HAP-1 (cell line): ENCODE measurements around the gene CHCHD4.

Experiments
- DNase-seq, 2 experiments: peaks; one replicate each; pipeline ENCODE4 v3.0.0-alpha.2; 2016 to 2020; ENCODE audit warnings: low spot score in 2 of 2
- H3K27me3 ChIP-seq: fragments of 250-450 bp; sonication (Bioruptor Pico); 2 replicates; pipeline ENCODE4 v1.5.1; 2020; ENCODE audit warnings: low read depth, mild to moderate bottlenecking, moderate library complexity
- H3K36me3 ChIP-seq: fragments of 250-450 bp; sonication (Bioruptor Pico); replicated peaks from 2 replicates; pipeline ENCODE4 v1.5.1; 2020; ENCODE audit warnings: mild to moderate bottlenecking
- H3K4me1 ChIP-seq: fragments of 250-450 bp; sonication (Bioruptor Pico); 2 replicates; pipeline ENCODE4 v1.5.1; 2020; ENCODE audit warnings: mild to moderate bottlenecking
- H3K4me3 ChIP-seq: fragments of 250-450 bp; sonication (Bioruptor Pico); 2 replicates; pipeline ENCODE4 v1.5.1; 2020; ENCODE audit warnings: mild to moderate bottlenecking, moderate library complexity
- H3K9me3 ChIP-seq: fragments of 250-450 bp; sonication (Bioruptor Pico); 2 replicates; pipeline ENCODE4 v1.5.1; 2020; ENCODE audit warnings: mild to moderate bottlenecking, moderate library complexity
- in situ Hi-C: fragments of 300-500 bp; cut with MboI; formaldehyde crosslinking; loops from 3 replicates; pipeline ENCODE4 v1.14.3; 2020; ENCODE audit warnings: low sequenced_read_pairs, inconsistent platforms, mixed read lengths

Gene CHCHD4

DNA sequence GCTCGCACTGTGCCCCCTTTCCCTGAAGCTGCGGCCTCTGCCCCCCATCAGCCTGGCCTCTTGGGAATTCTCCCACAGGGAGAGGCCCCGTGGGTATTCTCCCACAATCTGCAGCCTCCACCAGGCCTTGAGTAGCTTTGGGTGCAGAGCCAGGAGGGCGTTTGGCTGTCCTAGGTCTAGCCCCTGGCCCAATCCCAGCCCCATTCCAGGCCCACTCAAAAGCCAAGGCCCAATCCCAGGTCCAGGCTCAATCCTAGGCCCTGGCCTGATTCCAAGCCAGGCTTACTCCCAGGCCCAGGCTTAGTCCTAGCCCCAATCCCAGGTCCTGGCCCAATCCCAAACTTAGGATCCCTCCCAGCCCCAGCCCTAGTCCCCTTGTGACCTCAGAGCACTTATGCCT, 59.8 kb downstream of the CHCHD4 start:
- Histone ChIP-seq H3K4me1 (no peaks in the 10 kb centered on the region), H3K4me3 (no peak overlapping the region), H3K36me3 (no peaks in the 10 kb centered on the region), H3K27me3 (no peaks in the 10 kb centered on the region), H3K9me3 (no peaks in the 10 kb centered on the region)
- in situ Hi-C loops: no loop called here
- DNase-seq: no peak

DNA sequence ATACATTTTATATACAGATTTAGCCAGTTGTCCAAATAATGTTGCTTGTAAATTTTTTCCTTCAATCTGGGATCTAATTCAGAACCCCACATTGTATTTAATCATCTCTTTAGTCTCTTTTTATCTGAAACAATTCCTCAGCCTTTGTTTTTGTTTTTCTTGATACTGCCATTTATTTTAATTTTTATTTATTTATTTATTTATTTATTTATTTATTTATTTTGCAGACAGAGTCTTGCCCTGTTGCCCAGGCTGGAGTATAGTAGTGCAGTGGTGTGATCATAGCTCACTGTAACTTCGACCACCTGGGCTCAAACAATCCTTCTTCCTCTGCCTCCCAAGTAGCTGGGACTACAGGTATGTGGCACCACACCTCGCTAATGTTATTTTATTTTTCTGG, 61.5 kb downstream of the CHCHD4 start:
- H3K9me3 ChIP-seq: no peaks in the 10 kb centered on the region
- in situ Hi-C loops: no loop called here
- DNase-seq: no peak
- no peaks in the 10 kb centered on the region for H3K4me1 ChIP-seq
- no peaks in the 10 kb centered on the region for H3K27me3 ChIP-seq
- H3K36me3 ChIP-seq: no peaks in the 10 kb centered on the region
- no peak overlapping the region for H3K4me3 ChIP-seq
